GM18505 (cell line): ENCODE data around the gene POU2F1.
"Not testable (repeated sequence)": the region's sequence is repeated elsewhere in the genome, so short reads cannot be mapped to it uniquely, and the experiment has no call there.

Experiments
- ATAC-seq: cut with Tn5 transposase; IDR thresholded peaks from one replicate; pipeline ENCODE4 v1.9.1; 2021; ENCODE audit not compliant: unreplicated experiment
- POLR2A ChIP-seq: IDR thresholded peaks from 4 replicates; pipeline ENCODE4 v1.6.1; 2011; ENCODE audit warnings: borderline replicate concordance; ENCODE audit not compliant: insufficient read depth, insufficient read length; ENCODE audit errors: extremely low read depth

Gene POU2F1

GRCh38 chr1:167229719-167230385 lies 9.2 kb downstream of the POU2F1 start:
- no peak for ATAC-seq
- no peak for TF ChIP-seq POLR2A

DNA sequence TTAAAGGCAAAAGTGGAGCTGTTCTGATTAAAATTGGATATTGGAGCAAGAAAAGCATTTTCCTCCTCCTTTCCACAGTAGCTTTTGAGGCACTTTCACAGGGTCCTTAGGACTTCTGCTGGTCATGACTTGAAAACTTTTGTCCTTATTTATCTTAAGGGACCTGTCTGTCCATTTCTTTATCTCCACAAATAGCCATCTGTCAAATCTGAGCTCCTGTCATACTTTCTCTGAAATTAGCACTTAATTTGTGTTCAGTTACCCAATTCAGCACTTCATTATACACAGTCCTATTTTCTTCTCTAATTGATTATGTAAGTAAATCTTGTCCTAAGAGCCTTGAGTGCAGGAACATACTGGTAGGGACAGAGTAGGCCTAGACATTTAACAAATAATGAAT lies 9.8 kb downstream of the POU2F1 start:
- no peak for ATAC-seq
- no peak for TF ChIP-seq POLR2A

DNA sequence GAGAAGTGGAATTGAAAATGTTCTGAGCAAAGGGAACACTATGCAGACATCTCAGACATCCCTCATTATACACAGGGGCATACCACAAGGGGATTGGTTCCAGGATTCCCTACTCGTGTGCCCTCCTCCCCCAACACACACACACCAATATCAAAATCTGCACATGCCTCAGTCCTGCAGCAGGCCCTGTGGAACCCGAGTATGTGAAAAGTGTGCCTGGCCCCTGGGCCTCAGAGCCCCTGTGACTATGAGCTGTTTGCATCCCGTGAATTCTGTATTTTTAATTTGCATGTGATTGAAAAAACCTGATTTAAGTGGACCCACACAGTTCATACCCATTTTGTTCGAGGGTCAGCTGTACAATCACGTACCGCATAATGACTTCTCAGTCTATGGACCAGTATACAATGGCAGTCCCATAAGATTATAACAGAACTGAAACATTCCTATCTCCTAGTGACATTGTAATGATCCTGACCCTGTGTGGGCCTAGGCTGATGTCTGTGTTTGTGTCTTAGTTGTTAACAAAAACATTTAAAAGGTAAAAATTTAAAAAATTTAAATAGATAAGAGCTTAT lies 11.3 kb downstream of the POU2F1 start:
- no peak for ATAC-seq
- TF ChIP-seq POLR2A = no peak

DNA sequence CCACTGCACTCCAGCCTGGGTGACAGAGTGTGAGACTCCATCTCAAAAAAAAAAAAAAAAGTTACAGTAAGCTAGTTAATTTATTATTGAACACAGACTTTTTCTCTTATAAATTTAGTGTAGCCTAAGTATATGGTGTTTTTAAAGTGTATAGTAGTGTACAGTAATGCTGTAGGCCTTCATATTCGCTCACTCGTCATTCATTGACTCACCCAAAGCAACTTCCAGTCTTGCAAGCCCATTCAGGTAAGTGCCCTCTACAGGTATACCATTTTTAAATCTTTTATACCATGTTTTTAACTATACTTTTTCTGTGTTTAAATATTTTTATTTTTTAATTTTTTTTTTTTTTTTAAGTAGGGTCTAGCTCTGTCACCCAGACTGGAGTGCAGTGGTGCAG lies 12.1 kb downstream of the POU2F1 start:
- ATAC-seq = no peak
- TF ChIP-seq POLR2A = no peak

GRCh38 chr1:167233373-167233772 lies 12.7 kb downstream of the POU2F1 start:
- TF ChIP-seq POLR2A = no peak
- ATAC-seq = no peak

GRCh38 chr1:167237000-167237399 lies 16.3 kb downstream of the POU2F1 start:
- TF ChIP-seq POLR2A = no peak
- ATAC-seq = no peak

- TF ChIP-seq POLR2A = no peak
- ATAC-seq = no peak
Observed at GRCh38 chr1:167238713-167239112, 18.0 kb downstream of the POU2F1 start.

DNA sequence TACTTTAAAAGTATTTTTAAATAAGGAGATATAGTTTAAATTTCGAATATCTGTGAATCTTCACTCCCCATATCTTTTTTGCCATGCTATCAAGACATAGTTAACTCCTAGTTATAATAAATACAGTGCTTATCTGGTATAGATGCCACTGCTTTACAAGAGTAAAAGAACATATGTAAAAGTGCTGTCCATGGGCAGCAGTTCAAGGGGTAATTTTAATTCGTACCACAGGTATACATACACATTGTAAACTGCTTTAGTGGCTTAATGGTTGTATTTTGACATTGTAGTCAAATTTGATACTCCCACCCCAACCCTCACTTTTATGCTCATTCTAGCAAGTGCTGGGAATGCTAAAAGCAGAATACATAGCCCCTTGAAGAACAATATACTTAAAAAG lies 18.6 kb downstream of the POU2F1 start:
- TF ChIP-seq POLR2A = no peak
- no peak for ATAC-seq

GRCh38 chr1:167244244-167244643 lies 23.6 kb downstream of the POU2F1 start:
- no peak for ATAC-seq
- no peak for TF ChIP-seq POLR2A

DNA sequence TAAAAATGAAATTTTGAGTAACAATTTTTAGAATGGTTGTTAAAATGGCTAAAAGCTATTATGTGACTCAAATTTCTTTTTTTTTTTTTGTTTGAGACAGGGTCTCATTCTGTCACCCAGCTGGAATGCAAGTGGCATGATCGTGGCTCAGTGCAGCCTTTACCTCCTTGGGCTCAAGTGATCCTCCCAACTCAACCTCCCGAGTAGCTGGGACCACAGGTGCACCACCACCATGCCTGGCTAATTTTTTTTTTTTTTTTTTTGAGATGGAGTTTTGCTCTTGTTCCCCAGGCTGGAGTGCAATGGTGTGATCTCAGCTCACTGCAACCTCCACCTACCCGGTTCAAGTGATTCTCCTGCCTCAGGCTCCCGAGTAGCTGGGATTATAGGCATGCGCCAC lies 24.5 kb downstream of the POU2F1 start:
- ATAC-seq = not testable (repeated sequence)

- ATAC-seq = no peak
- no peak for TF ChIP-seq POLR2A
Observed at GRCh38 chr1:167246971-167247370, 26.3 kb downstream of the POU2F1 start.

GRCh38 chr1:167247754-167248153 lies 27.1 kb downstream of the POU2F1 start:
- no peak for ATAC-seq
- no peak for TF ChIP-seq POLR2A

GRCh38 chr1:167248707-167249642 lies 28.3 kb downstream of the POU2F1 start:
- ATAC-seq = no peak
- TF ChIP-seq POLR2A = no peak

DNA sequence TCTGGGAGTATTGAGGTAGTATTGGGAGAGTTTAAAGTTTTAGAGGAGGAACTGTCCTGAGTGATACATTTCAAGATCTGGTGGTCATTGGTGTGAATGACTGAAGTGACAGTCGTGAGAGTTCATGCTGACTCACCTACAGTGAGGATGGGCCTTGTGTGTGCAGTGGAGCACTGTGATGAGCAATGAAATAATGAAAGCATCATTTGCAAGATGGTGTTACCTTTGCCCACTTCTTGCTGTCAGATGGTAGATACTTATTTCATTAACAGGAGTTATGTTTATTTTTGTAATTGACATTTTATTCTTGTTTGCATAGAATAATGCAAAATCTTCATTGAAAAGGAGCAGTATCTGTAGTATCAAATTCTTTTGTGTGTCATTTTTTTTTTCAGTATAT lies 29.0 kb downstream of the POU2F1 start:
- no peak for ATAC-seq
- no peak for TF ChIP-seq POLR2A
